NCI-H2081 treated with DMSO at 0.1 percent for 48 hours (cell line): ENCODE measurements around the gene FRMPD3.
A peak's percentile ranks its signal among the peaks of the same experiment; 100 is the strongest.
"Not testable (repeated sequence)": the region's sequence is repeated elsewhere in the genome, so short reads cannot be mapped to it uniquely, and the experiment has no call there.

Experiments used
- DNase-seq: peaks from one replicate; lab custom pipeline; 2025; lab: John Stamatoyannopoulos, UW

The FRMPD3 gene

DNA sequence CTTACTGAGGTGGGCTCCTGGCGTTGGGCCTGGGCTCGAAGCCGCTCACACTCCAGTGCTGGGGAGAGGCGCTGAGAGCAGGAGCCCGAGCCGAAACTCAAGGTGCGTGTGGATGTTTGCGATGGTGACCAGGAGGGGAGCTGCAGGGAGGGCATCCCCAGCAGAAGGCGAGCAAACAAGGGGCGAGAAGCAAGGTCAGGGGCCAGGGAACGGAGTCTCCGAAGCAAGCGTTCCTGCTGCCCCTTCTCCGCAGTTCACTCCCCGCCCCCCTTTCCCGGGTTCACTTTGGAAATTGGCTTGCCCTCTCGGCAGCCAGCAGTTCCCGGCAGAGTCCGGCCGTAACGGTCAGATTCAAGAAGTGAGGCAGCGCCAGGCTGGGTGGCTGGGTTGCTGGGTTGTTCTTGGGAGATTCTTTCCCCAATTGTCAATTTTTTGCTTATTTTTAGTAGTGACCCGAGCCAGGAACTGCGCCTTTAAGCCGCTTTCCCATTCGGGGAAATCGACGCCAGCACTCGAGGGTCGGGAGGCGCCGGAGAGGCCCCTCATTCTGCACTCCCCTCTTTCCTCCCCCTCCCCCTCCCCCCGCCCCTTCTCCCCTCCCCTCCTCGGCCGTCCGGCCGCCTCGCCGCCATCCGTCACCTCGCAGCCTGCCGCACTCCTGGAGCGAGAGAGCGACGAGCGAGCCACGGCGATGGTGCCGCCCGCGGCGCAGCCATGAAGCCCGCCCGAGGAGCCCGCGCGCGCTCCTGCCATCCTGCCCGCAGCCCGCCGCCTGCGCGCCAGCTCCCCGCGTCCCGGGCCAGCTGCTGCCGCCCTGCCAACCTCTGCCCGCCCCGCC, at the start of gene FRMPD3:
Gene FRMPD3 (plus strand): TSS at position 655 of the 838 bp plus-strand sequence. CDS start 76,937 bp downstream, outside the sequence.
- no peak for DNase-seq

DNA sequence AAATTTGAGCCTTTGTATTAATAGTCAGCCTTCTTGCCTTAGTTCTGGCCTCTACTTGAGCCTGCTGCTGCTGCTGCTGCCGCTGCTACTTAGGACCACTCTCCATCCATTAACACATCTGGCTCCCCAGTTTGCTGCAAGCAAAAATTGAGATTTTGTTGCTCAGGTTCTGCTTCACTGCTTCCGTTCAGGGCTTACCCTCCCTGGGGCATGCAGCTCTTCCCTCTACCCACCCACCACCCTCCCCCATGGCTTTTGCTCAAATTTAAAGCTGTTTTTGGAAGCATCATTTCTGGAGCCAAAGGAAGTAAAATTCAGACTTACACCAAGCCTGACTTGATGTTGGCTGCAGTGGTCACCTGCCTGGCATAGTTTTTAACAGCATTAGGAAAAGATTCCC, 28.9 kb upstream of the FRMPD3 start:
- no peak for DNase-seq

DNA sequence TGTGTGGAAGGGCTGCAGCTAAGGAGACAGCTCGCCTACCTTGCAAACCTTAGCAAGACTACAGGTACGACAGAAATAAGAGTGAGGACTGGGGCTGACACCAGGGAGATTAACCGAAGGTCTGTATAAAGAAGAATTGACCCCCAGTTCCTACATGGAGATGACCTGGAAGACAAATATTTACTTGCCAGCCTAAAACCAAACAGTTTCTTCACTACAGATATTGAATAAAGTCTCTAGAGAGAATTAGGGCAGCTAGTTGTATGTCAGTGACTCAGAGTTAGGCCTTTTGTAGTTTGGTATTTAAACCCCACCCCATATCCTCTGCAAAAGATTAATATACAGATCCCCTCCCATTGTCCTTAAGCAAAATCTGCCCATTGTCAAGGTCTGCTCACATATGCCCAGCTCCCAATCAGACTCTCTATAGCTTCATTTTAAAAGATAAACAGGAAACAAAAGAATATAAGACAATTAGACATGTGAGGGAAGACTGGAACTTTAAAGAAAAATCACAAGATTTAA, 28.1 kb upstream of the FRMPD3 start:
- DNase-seq, result no peak

DNA sequence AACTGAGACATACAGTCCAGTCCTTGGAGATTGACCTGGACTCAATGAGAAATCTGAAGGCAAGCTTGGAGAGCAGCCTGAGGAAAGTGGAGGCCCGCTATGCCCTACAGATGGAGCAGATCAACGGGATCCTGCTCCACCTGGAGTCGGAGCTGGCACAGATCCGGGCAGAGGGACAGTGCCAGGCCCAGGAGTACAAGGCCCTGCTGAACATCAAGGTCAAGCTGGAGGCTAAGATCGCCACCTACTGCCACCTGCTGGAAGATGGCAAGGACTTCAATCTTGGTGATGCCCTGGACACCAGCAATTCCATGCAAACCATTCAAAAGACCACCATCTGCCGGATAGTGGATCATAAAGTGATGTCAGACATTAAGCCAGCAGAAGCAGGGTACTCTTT, 20.4 kb upstream of the FRMPD3 start:
- peak; percentile 26 for DNase-seq

DNA sequence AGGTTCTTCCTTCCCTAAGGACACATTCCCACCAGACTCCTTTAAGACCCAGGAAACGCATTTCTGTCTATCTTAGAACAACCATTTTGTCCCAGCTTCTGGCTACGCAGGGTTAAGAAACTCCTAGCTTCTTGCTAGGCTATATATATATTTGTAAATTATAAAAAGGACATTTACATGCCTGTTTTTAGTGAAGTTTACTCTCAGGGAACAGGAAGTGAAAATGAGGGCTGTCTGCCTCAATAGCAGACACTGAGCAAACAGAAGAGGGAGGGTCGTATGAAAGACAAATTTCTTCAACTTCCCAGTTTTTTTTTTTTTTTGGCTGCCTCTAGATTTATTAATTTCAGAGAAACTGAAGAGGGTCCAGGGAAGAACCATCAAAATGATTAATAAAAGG, 9.3 kb upstream of the FRMPD3 start:
- no peak for DNase-seq

DNA sequence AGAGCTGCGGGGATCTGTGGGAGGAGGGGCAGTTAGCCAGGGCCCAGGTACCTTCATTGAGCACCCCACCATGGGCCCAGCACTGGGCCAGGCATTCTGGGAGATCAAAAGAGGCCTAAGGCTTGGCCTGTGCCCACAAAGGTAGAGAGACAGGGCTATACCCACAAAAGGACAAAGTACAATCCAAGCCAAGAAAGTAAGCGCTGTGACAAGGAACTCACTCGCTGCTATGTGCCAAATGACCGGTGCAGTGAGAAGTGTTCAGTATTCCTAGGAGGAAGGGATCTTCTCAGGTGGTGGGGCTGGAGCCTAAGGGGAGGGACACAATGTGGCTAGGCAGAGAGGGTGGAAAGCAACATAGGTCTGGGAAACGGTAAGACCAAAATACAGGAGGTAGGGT, 8.8 kb upstream of the FRMPD3 start:
- DNase-seq, result no peak

DNA sequence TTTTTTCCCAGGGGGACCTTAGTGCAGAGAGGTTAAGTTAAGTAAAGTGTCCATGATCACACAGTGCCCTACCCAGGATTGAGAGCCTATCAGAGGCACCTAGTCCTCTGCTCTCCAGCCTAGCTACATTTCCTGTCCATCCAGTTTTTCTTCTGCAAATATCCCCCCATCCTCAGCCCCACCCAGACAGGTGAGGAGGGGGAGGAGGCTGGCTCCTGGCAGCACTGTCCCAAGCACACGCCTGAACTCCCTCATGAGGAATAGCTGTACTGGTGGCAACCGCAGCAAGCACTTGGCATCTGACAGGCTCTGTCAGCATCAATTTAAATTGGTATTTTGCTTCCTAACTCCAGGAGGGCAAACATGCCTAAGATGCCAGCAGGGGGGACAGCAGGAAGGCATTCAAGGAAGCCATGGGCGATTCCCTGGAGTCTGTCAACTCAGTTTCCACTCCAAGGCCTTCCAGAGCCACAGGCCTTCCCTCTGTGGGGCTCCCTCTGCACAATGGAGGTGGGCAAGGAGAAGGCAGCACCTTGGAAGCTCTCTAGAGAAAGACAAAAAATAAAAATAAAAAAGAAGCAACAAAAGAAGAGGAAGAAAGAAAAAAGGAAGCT, 6.4 kb upstream of the FRMPD3 start:
- DNase-seq, result no peak

DNA sequence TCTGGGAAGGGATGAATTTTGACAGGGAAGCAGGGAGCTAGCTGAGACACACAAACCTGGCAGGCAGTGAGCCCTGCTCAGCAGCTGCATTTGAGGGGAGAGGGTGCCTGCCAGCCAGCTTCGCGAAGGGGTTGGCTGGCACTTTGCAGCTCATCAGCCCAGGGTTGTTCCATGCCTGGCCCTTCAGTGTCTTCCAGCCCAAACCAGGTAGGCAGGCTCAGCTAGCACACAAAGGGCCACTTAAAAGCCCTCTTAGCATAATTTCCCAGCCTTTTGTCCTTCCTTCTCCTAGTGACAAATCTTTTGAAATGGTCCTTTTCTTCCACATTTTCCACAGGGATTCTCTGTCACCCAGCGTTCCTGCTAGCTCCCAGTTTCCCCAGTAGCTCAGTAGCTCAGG, 4.3 kb upstream of the FRMPD3 start:
- DNase-seq, result no peak

DNA sequence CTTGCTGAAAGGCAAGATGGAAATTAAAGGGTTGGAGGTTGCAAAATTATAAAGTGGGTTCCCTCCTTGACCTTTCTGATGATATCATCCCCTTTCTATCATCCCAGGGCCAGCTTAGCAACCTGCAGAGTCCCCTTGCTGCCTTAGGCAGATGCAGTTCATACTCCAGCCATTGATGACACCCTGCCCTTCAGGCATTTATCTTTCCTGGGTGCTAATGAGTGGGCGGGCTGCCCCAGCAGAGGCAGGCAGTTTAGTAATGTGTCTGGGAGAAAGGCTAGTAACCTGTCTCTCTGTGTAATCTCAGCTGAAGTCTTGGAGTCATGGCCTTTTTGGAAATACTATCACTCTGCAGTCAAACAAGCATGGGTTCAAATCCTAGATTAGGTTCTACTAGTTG, 3.8 kb upstream of the FRMPD3 start:
- no peak for DNase-seq

DNA sequence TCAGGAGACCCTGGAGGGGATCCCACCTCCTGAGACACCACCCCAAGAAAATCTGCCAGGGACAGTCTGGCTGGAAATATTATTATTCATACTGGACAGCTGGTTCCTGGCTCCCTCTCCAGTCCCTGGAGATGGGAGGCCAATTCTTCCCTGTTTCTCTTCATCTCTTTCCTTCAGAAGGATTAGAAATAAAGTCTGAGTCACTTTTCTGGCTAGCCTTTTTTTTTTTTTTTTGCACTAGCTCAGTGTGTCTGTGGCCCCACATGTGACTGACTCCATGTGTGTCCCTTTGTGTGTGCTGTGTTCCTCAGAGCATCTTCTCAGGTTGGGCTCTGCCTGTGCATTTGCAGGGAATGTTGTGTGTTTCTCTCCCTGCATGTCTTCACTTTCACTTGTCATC, 1.8 kb upstream of the FRMPD3 start:
- no peak for DNase-seq

DNA sequence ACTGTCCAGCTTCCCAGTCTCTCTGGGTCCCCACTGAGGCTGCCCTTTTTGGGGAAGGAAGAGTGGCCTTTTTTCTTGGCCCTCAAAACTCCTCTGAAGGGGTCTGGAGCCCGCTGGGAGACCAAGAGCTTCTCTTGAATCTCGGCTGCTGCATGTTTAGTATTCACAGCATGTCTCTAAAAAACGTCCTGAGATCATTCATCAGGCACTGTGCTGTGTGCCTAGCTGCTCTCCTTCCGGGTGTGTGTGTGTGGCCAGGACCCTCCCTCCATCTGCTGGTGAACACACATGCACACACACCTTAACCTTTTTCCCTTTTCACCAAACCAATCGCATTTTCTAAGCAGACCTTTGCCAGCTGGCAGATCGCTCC, 841 bp upstream of the FRMPD3 start:
- DNase-seq, result no peak

DNA sequence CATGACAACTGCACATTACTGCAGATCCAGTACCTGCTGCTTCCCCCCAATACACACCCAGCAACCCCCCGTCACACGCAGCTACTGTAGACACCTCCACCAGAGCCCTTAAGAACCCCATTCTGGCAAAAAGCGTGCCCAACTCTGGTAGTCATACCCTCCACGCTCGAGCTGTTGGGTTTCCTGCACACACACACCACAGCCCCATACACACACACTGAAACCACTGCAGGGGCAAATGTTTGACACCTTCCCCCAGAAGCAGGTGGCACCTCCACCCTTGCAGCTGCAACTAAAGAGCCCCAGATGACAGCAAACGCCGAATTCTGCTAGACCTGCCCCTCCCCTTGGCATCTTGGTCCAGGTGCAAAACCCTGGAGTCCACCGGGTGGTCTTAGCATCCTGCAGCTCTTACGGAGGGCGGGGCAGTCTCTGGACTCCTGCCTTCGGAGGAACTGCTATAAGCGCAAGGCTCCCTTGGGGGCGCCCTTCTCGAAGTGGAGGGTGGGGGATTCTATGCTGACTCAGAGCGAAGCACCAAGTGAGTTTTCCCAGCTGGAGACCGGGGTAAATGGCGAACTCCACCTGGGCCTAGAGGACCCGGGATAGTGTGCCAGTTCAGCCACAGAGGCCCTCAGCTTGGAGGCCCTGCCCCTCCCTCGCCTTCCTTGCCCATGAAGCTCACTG, 1.5 kb downstream of the FRMPD3 start:
- no peak for DNase-seq

DNA sequence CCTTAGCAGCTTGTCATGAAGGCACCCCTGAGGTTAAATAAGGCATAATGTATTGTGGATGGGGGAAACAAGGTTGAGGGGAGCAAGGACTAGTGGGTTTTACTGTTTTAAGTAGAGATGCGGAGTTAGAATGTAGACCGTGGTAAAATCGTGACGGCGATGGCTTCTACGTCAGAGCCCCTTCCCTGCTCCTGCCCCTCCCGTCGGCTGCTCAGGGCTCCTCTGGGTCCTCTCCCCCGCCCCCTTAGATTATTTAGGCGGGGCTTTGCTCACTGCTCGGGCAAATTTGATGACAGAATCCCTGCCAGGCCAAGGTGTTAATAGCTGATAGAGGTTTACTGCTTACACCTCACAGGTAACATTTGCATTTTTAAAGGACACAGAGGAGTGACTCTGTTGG, 2.3 kb downstream of the FRMPD3 start:
- DNase-seq, result no peak

DNA sequence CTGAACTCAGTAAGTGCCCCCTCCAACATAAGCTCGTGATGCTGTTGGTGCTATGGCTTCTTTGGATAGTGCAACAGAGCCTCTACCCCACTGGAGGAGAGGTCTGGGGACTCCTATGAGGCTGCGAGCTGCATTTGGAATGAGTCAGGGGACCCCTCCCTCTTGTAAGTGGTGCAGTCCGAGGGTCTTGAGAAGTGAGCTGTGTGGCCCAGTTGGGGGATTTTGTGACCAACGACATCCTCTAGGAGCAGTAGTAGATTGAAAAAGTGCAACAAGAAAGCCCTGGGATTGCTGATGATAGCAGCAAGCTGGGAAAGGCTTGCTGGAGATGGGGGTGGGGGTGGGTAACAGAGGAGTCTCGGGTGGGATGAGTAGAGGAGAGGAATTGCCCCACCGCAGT, 3.1 kb downstream of the FRMPD3 start:
- no peak for DNase-seq

DNA sequence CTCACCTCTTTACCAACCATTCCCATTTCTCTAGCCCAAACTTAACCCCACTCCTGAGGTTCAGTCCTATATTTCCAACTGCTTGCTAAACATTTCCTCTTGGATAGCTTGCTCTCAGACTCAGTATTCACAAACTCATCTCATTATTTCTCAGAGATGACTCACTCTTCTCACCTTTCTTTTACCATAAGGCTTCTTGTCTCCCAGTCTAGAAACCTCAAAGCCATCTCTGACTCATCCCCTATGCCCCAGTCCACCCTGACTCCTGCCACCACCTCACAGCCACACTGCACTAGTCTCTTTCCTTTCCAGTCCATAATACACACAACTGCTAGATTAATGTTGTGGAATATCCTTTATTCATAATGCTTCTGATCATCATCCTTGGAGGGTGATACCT, 4.8 kb downstream of the FRMPD3 start:
- DNase-seq, result no peak

DNA sequence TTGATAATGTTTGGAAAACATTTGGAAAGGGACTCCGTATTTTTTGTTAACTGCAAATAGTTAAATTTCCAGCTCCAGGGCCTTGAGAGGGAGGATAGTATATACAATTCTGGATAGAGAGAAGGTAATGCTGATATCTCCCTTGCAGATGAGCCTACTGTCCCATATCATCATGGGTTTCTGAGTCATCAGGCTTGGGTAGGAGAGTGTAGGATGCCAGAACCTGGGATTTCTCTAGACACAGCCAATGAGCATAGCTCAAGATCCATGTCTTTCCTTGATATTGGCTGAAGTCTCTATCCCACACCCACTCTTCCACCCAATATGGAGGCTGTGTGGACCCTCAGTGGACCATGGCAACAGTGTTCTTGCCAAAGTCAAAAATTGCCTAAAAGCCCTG, 7.8 kb downstream of the FRMPD3 start:
- no peak for DNase-seq

DNA sequence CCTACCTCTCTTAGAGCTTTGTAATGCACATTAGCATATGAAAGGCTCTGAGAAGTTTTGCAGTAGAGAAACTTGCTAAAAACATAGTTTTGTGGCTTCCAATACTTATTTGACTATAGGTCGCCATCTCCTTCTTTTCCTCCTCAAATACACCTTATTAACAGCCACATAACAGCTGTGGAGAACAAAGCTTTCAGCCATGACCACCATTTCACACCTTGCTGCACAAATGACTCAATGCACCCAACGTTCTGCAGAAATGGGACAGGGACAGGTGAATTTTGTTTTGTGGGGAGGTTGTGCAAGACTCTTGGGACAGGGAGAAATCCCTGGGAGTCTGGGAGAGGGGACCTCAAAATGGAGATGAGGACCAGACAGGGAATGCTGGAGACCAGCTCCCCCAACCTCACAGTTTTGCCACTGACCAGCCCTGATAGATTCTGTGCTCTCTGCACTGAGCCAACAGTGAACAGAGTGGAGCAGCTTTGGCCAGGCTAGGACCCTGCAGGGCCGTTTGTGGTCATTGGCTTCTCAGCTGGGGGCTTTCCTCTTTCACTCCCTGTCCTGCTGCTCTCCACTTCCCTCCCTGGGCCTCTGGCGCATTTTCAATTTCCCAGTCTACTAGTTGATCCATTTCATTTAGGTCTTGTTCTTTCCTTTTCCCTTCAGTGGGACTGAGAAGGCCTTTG, 16.6 kb downstream of the FRMPD3 start:
- no peak for DNase-seq

DNA sequence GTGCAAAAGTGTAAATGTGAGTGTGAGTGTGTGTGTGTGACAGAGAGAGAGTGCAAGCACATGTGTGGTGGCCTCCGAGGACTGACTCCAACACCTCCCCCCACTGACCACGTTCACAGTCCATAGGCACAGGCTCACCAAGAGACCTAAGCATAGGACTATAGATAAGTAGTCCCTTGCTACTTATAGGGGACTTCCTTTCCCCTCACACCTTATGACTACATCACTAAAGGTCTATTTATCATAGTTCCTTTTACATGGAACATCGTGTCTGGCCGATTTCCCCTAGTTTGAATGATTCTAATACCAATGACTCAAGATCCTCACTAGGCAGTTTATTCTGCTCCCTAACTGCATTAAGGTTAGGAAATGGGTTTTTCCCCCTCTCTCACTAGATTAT, 17.8 kb downstream of the FRMPD3 start:
- DNase-seq, result no peak

DNA sequence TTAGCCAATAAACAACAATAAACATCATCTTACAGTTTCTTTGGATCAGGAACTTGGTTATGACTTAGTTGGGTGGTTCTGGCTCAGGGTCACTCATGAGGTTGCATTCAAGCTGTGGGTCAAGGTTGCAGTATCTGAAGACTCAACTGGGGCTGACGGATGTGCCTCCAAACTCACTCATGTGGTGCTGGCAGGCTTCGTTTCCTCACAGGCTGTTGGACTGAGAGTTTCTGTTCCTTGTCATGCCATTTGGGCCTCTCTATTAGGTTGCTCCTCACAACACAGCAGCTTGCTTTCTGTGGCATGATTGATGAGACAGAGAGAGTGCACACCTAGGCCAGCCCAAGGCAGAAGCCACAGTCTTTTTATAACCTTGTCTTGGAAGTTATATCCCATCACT, 20.7 kb downstream of the FRMPD3 start:
- DNase-seq, result no peak

DNA sequence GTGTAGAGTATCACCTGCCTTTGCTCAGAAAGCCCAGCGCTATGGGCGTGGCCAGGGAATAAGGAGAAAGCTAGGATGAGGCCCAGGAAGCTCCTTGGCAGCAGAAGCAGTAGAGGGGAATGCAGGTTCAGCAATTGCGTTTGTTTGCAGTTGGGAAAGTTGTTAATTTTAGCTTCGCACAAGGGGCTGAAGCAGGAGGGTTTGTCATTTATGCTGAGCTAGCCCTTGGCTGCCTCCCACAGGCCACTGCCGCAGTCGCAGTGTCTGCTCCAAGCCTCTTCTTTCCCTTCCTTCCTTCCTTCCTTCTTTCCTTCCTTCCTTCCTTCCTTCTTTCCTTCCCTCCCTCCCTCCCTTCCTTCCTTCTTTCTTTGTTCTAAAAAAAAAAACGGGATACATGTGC, 21.5 kb downstream of the FRMPD3 start:
- DNase-seq, result no peak

DNA sequence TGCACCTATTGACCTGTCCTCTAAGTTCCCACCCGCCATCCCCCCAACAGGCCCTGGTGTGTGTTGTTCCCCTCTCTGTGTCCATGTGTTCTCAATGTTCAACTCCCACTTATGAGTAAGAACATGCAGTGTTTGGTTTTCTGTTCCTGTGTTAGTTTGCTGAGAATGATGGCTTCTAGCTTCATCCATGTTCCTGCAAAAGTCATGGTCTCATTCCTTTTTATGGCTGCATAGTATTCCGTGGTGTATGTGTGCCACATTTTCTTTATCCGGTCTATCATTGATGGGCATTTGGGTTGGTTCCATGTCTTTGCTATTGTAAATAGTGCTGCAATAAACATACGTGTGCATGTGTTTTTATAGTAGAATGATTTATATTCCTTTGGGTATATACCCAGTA, 22.0 kb downstream of the FRMPD3 start:
- DNase-seq, result not testable (repeated sequence)

DNA sequence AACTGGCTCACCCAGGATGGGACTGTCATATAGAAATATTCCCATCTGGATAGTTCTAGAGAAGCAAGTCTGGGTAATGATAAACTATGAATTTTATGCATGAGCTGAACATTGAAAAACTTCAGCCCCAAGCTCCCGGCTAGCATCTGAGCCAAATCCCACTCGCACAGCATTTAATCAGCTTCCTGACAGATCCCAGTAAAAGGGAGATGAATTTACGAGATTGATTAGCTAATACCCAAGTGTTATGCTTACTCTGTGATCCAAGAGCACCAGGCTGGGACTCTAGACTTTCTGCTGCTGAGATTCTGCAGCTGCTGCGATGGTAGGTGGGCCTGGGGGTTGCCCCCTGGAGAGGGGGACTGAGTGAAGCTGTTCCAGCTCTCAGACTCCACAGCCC, 28.0 kb downstream of the FRMPD3 start:
- DNase-seq, result no peak
